Ramos (cell line): Measurements from ENCODE around the gene HECTD4.
"Not testable (repeated sequence)": the region's sequence is repeated elsewhere in the genome, so short reads cannot be mapped to it uniquely, and the experiment has no call there.

ENCODE experiments used
- in situ Hi-C: fragments of 300-500 bp; cut with MboI; formaldehyde crosslinking; loops from one replicate; pipeline ENCODE4 v1.14.3; 2022; ENCODE audit warnings: low sequenced_read_pairs; ENCODE audit not compliant: unreplicated experiment

Gene HECTD4

DNA sequence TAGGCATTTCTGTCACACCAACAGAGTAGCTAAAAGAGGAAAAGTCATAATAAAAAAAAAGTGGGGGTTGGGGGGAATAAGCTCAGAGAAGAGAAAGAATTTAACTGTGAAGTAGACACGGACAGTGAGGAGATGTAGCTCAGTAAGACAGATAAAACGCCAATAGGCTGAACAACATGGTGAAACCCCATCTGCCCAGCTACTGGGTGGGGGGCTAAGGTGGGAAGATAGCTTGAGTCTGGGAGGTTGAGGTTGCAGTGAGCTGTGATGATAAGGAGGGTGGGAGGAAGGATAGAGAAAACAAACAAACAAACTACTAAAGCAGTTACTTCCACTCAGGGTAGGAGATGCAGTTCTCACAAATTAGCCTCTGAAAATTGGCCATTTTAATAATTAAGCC lies 25.0 kb downstream of the HECTD4 start:
- in situ Hi-C loops: no loop called here

DNA sequence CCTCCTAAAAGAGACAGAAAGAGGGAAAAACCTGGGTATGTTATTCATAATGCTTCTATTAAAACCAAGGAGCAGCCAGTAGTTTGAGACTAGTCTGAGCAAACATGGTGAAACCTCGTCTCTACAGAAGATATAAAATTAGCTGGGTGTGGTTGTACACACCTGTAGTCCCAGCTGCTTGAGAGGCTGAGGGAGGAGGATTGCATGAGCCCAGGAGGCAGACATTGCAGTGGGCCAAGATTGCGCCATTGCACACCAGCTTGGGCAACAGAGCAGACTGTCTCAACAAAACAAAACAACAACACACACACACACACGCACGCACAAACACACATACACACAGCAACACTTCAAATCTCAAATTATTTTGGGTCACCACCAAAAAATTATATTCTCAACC lies 27.8 kb downstream of the HECTD4 start:
- in situ Hi-C loops: no loop called here

DNA sequence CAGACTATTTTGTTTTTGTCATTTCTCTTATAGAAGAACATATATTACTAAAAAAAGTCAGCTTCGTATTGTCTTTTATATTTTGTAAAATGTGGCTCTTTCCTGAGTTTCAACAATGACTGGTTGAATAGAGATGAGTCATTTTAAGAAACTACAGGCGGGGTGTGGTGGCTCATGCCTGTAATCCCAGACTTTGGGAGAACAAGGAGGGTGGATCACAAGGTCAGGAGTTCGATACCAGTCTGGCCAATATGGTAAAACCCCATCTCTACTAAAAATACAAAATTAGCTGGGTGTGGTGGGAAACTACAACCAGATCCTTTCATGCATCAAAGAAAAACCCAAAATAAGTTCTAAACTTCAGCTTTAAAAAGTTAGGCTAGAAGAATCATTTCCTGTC lies 28.8 kb downstream of the HECTD4 start:
- in situ Hi-C loops: no loop called here

DNA sequence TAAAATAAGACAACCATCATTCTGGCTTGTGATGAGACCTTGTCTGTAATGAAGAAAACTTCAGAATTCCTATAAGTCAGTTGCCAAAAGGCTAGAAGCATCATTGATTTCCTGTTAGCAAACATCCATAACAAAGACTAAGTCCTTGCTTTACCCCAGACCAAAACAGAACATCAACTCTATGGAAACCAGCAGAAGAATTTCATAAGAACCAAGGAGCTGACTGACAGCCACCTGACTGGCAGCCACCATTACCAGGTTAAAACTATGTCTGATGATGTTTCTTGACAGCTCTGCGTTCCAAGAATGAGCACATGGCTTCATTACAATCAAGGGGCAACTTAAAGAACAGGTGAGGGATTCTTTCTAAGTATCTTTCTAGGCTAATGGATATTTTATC lies 29.3 kb downstream of the HECTD4 start:
- in situ Hi-C loops: no loop called here

DNA sequence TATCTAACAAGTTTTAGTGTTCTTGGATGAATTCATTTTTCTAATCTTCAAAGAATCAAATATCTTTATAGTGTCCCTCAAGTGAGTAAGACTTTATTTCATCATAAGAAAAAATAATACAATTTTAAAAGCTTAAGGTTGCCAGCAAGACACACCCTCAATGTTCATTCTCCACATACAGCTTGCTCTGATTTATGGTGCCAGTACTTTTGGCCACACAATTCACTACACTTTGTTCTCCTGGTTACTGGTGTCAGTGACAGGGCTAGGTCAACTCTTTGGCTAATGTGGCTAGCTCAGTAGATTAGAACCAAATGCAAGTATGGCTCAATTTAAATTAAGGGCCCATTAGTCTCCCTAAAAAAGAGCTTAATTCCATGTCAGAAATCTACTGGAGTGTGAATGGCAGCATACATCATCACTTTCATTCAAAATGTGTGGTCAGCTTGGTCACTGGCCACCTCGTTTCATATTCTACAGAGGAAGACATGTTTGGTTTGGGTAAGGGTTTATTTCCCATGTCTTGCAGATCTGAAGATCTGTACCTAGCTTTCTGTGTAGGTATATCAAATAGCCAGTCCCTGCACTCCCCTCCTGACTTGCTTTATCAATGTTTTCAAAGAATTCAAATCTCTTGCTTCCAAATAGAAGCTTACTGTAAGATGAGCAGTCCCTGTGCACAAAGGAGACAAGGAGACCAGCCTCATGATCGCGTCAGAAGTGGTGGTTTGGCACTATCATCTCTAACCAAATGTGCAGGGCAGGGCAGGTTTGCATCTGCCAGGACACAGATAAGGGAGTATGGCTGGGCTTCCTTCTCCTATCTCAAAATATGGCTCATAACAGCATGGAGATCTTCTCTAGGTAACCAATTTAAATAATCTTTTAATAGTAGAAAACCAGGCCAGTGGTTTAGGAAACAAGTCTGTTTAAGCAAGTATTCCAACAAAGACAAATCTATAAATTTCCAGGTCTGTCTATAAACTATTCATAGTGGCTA lies 31.3 kb downstream of the HECTD4 start:
- in situ Hi-C loops: no loop called here

DNA sequence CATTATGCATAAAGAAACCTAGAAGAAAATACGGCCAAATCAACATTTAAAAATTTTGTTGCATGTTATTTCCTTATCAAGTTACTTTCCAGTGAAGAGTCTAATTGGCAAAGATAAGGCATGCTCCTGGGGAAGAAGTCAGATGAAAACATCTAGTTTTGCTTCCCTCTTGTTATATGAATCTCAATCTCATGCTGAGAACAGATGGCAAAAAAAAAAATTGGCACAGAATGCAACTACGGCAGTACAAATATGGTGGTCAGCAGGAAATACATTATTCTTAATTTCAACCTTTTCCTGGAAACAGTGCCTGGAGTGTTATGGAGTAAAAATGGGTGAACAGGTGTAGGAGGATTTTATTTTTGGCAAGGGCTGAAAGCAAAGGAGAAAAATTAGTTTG lies 32.8 kb downstream of the HECTD4 start:
- in situ Hi-C loops: no loop called here

DNA sequence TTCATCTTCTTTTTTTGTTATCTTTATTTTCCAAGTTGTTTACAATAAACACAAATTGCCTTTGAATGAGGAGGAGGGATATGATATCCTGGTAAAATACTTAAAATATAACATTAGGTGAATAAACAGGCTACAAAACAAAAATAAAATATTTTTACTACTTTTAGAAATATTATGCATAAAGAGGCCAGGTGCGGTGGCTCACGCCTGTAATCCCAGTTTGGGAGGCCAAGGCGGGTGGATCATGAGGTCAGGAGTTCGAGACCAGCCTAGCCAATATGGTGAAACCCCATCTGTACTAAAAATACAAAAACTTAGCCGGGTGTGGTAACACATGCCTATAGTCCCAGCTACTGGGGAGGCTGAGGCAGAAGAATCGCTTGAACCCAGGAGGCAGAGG lies 33.3 kb downstream of the HECTD4 start:
- in situ Hi-C loops: not testable (repeated sequence)

DNA sequence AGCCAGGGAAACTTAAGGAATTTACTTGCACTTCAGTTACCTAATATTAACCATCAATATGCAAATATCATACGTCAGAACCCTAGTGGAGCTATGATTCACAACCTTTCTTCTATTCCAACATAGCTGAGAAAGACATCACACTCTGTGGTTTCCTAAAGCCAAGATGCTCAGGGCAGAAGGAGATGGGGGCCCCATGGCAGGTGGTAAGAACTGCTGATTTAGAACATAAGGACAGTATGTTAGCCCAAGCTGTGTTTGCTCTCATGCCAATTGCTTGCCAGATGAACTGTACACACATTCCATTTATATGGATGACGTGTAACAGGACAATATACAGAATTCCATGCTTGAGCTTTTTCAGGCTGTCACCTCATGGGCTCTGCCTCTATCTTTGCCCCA lies 34.6 kb downstream of the HECTD4 start:
- in situ Hi-C loops: no loop called here

DNA sequence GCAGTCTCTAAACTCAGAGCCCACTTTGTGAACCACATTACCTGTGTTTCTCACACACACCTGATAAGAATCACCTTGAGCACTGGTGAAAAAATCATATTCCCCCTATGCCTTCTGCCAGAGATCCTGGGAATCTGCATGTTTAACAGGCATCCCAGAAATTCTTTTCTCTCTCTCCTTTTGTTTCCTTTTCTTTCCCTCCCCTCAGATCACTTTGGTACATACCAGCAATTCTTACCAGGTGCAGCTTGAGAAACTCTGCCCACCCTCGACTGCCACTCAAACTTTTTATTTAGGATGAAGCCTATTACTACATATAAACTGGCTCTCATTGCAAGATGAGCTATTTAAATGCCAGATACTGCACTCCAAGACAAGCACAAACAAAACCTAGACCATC lies 36.0 kb downstream of the HECTD4 start:
- in situ Hi-C loops: no loop called here

DNA sequence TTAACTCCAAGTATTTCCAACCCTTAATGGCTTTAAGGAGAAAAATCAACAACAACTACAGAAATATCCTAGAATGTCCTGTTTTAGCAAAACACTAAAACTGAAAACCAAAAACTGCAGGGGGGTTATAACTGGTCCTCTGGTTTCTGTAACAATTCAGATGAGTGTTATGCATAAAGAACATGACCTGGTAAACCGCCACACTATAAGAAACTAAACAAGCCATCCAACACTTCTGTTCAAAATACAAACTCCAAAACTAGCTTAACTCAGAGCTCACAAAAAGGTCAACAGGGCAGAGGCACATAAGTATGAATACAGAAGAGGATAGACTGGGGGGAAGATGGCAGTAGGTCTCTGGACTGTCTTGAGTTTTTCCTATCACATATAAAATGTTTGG lies 38.0 kb downstream of the HECTD4 start:
- in situ Hi-C loops: no loop called here

DNA sequence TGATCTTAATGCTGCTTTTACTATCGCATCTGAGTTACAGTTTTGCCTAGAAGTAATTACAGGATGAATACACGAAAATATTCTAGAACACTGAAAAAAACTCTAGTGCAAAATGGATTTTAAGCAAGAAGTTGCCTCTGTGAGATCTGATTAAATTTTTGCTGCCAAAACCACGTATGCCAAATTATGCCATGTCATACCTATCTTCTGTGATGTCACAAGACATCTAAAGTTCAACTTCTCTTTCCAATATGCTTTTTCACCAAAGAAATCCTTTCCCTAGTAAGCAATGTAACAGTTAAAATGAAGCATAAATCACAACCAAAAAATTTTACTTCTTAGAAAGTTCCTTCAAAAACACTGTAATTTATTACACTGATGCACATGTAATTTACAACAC lies 39.6 kb downstream of the HECTD4 start:
- in situ Hi-C loops: no loop called here

DNA sequence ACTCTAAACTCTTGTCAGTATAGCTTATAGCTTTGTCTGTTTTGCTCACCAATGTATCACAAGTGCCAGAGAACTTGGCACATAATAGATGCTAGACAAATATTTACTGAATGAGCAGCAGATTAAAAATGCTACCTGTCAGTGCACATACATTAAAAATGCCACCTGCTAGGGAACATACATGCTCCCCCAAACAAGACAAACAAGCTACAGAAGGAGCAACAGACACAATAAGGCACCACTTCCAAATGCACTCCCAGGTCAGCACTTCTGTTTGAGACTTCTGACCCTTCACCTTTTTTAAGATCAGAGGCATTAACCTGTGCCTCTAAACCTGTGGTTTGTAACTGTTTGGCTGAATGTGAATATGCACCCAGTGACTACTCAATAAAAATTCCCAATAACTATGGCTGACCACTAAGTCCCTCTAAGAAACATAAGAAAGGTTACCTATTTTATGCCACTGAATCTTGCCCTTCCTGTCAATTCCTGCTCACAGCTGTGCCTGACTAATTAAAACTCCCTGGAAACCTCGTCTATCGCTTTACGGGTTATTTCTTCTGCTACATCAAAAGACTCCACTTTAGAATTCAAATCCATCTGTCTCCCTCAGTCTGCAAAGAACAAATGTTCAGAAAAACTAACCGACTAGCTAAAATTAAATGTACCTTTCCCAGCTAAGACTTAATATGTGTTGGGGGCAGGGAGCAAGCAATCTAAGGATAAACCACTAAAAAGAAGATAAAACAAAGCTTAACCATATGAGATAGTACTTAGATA lies 41.0 kb downstream of the HECTD4 start:
- in situ Hi-C loops: no loop called here

DNA sequence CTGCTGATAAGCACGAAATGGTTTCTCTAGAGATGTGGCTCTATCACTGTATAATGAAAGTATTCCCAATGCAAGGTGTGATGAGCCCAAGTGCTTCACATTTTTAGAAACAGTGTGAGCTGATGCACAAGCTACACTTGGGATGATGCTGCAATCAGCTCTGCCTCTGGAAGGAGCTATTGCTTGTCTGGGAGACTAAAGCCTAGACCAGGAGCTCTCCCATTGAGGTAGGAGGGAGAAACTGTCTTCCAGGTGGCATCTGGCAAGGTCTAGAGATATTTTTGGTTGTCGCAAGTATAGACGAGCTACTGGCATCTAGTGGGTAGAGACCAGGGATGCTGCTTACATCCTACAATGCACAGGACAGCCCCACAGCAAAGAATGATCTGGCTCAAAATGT lies 42.0 kb downstream of the HECTD4 start:
- in situ Hi-C loops: no loop called here

DNA sequence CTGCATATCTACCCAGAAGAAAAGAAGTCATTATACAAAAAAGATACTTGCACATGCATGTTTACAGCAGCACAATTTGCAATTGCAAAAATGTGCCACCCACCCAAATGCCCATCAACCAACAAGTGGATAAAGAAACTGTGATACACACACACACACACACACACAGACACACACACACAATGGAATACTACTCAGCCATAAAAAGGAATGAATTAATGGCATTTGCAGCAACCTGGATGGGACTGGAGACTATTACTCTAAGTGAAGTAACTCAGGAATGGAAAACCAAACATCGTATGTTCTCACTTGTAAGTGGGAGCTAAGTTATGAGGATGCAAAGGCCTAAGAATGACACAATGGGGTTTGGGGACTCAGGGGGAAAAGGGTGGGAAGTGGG lies 47.2 kb downstream of the HECTD4 start:
- in situ Hi-C loops: not testable (repeated sequence)

DNA sequence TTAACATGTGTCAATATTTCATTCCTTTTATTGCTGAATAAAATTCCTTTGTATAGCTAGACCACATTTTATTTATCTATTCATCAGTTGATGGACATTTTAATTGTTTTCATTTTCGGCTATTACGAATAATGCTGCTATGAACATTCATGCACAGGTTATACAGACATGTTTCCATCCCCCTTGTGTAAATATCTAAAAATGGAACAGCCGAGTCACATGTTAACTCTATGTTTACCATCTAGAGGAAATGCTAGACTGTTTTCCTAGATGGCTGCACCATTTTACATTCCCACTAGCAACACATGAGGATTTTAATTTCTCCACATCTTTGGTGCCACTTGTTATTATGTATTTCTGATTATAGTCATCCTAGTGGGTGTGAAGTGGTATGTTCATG lies 49.2 kb downstream of the HECTD4 start:
- in situ Hi-C loops: no loop called here

DNA sequence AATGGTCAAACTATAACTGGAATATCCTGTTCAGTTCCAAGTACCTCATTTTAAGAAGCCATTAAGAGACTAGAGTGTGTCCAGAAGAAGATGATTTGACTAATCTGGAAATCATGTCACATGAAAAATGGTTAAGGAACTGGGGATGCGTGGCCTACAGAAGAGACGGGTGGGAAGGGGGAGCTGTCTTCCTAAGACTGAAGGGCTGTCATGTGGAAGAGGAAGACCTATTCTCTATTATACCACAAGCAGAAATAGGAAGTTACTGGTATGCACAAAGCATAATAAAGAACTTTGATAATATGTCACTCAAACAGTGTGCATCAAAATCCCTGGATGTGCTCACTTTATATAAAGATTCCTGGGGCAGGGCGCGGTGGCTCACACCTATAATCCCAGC lies 50.3 kb downstream of the HECTD4 start:
- in situ Hi-C loops: no loop called here

DNA sequence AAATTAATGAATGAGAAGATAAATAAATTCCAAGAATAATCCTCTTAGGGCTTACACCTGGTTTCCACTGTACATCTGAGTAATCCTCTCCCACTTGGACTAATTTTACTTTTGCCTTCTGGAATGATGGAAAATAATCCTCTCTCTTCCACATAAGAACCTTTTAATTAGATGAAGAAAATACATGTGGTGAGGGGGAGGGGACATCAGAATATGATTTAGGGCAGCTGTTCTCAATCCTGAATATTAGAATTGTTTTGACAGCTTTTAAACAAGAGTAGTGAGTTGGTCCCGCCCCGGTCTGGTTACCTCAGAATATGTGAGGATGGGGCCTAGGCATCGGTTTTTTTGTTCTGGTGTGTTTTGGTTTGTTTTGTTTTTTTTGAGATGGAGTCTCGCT lies 51.5 kb downstream of the HECTD4 start:
- in situ Hi-C loops: no loop called here

DNA sequence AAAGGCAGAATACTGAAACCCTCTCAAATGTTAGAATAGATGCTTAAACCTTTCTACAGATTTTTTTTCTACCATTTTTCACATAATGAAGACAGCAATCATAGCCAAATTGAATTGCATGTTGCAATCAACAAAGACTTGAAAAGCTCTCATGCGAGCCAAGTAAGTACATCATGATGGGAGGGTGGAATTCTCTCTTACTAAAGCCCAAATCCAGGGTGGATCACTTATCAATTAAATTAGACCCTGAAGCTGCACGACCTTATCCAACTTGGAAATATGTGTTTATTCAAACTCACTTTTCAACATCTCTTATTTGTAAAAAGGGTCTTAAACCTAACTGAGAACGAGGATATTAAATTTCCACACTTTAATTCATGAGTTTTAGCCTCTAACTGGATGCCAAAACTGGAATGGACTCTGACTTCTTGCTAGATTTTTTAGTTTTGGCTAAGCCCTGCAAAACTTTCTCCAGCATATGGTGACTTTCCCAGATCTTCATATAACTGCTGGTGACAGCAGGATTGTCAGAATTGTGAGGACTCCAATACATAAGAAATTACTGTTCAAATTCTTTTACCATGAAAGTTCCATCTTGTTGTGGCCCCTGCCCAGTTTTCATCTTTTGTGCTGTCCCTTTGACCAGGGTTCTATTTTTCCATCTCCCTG lies 53.6 kb downstream of the HECTD4 start:
- in situ Hi-C loops: no loop called here

DNA sequence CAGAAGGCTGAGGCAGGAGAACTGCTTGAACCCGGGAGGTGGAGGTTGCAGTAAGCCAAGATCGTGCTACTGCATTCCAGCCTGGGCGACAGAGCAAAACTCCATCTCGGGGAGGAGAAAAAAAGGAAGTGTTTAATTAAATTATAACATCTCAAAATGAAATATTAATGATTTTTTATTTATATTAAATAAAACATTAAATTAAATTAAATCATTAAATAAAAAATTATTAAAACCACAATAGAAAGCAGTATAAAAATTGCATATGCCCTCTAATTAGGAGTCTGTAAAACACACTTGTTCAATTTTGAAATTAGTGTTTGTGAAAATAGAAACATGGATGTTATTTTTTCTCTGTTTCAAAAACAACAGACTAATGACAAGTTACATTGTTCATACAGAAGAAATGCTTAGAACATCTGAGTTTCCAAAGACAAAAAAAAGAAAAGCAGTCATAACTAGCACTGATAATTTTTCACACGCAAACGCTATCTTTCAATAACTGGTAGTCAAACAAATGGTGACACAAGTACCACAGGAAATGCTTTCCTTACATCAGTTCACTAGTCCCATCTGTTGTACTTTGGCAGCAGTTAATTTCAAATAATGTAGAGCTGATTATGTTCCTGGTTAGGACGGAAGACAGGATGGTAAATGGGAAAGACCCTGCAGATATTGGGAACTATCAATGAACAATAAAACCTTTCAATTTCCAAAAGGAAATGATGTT lies 54.9 kb downstream of the HECTD4 start:
- in situ Hi-C loops: no loop called here

DNA sequence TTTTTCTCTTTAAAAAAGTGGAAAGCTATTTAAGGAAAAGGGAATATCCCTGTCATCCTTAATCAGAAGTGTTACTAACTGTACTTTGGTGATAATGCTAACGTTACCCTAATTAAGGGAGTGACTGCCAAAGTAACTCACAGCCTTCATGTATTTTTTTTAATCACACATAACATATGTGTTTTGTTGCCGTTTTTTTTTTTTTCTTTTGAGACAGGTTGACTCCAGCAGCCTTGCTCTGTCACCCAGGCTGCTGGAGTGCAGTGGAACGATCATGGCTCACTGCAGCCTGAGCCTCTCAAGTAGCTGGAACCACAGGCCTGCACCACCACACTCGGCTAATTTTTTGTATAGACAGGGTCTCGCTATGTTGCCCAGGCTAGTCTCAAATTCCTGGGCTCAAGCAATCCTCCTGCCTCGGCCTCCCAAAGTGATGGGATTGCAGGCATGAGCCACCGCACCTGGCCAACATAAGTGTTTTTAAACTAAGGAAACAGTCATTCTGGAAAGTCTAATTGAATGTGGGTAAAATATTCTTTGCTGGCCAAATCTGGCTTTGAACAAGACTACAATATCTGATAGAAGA lies 56.5 kb downstream of the HECTD4 start:
- in situ Hi-C loops: no loop called here
